NCI-H1694 treated with DMSO at 0.1 percent for 48 hours (cell line): ENCODE measurements around the gene TUBD1.
"Not testable (repeated sequence)": the region's sequence is repeated elsewhere in the genome, so short reads cannot be mapped to it uniquely, and the experiment has no call there.

Experiments
- DNase-seq: peaks from one replicate; lab custom pipeline; 2025; lab: John Stamatoyannopoulos, UW

The TUBD1 gene

GRCh38 chr17:59844884-59845594 is 47.7 kb downstream of the TUBD1 start:
- no peak for DNase-seq

GRCh38 chr17:59842901-59843652 is 49.7 kb downstream of the TUBD1 start:
- DNase-seq, result no peak

GRCh38 chr17:59841882-59842263 is 50.9 kb downstream of the TUBD1 start:
- not testable (repeated sequence) for DNase-seq

- not testable (repeated sequence) for DNase-seq
These were observed 51.5 kb downstream of the TUBD1 start for GRCh38 chr17:59841091-59841881.

- no peak for DNase-seq
These were observed 52.2 kb downstream of the TUBD1 start for GRCh38 chr17:59840329-59841090.

- DNase-seq, result no peak
These were observed 53.0 kb downstream of the TUBD1 start for GRCh38 chr17:59839651-59840328.

GRCh38 chr17:59838052-59838916 is 54.5 kb downstream of the TUBD1 start:
- DNase-seq, result no peak

GRCh38 chr17:59837308-59838051 is 55.3 kb downstream of the TUBD1 start:
- DNase-seq, result no peak

GRCh38 chr17:59832883-59833379 is 59.8 kb downstream of the TUBD1 start:
- no peak for DNase-seq

GRCh38 chr17:59830846-59831486 is 61.8 kb downstream of the TUBD1 start:
- no peak for DNase-seq

GRCh38 chr17:59830007-59830630 is 62.6 kb downstream of the TUBD1 start:
- DNase-seq, result no peak

- peak; percentile 29 for DNase-seq
These were observed 63.3 kb downstream of the TUBD1 start for GRCh38 chr17:59829217-59830006.

GRCh38 chr17:59828819-59829216 is 63.9 kb downstream of the TUBD1 start:
- DNase-seq, result not testable (repeated sequence)

GRCh38 chr17:59828478-59828760 is 64.3 kb downstream of the TUBD1 start:
- no peak for DNase-seq

GRCh38 chr17:59827721-59828477 is 64.8 kb downstream of the TUBD1 start:
- DNase-seq, result no peak

GRCh38 chr17:59826706-59827453 is 65.9 kb downstream of the TUBD1 start:
- no peak for DNase-seq
